ENCODE results near the gene DEPDC4. TPM values are rescaled to one million over a fixed set of nuclear protein-coding genes. Genes with fewer than 3 reads are reported as not detected.

DEPDC4 gene
- total and polyA plus RNA-seq, 2 of the 4 experiments (the other 2 are of a cell fraction): 0.72 to 0.79 TPM

DNA sequence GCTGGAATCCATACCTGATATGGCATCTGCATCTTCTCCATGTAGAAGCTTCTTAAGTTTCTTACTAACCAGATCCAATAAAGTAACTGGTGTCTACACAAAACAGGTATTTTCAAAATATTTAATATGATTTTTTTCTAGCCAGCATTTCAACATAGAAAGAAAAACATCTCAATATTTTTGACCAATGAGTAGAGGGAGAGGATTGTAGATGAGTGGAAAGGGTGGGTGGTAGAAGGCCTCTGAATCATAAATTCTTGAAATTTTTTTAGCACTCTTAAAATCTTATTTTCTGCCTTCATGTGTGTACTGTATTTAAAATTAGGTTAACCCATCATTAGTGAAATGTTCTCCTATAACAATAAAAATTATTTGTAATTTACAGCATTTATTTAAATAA, 18.0 kb downstream of the DEPDC4 start:
- POLR2A ChIA-PET (ENCODE audit: unreplicated experiment): no interaction called here
- no peak overlapping the region for H2AK9ac ChIP-seq (replicated peaks; ENCODE audit: low read depth, low read length, poor library complexity)
- BruUV-seq (replicated peaks): no TSS peak

More for the DNA sequence above, 18.0 kb downstream of the DEPDC4 start:
- no peak overlapping the region for H2BK5ac ChIP-seq (ENCODE audit: low read depth, low read length, poor library complexity, severe bottlenecking)
- ATAC-seq (ENCODE audit: low read depth) (peak; percentile 81), DNase-seq (peak; percentile 45)
- H4K5ac ChIP-seq (ENCODE audit: low read depth, low read length): no peak overlapping the region
- H3K9ac ChIP-seq (ENCODE audit: low read depth, low read length): no peak overlapping the region
- no peak overlapping the region for H3K18ac ChIP-seq (ENCODE audit: low read depth, low read length)
- no peak overlapping the region for H3K4ac ChIP-seq (ENCODE audit: low read depth, low read length)
- H3K23ac ChIP-seq (ENCODE audit: low read depth, low read length): no peak overlapping the region
- H3K9me3 ChIP-seq (ENCODE audit: control insufficient read depth, insufficient read depth, low read length): no peaks in the 10 kb centered on the region
- no peak overlapping the region for H3K56ac ChIP-seq (ENCODE audit: extremely low read depth, insufficient read depth, low read length)
- H2BK15ac ChIP-seq (ENCODE audit: low read depth, low read length): no peak overlapping the region
- no peaks in the 10 kb centered on the region for H3K27me3 ChIP-seq (ENCODE audit: control insufficient read depth, insufficient read depth, low read length)
- H3K9me1 ChIP-seq (ENCODE audit: insufficient read depth, low read length): no peaks in the 10 kb centered on the region
- no peak overlapping the region for H3K4me3 ChIP-seq (ENCODE audit: insufficient read depth, low read depth, low read length)
- in situ Hi-C loops (cut with MboI; ENCODE audit: low sequenced_read_pairs): loop anchor here (10.0 kb wide), 1 partner anchor 486 kb away; no protein-coding TSS in a partner anchor
- TF ChIP-seq, protein P1, sequence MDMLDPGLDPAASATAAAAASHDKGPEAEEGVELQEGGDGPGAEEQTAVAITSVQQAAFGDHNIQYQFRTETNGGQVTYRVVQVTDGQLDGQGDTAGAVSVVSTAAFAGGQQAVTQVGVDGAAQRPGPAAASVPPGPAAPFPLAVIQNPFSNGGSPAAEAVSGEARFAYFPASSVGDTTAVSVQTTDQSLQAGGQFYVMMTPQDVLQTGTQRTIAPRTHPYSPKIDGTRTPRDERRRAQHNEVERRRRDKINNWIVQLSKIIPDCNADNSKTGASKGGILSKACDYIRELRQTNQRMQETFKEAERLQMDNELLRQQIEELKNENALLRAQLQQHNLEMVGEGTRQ (IDR thresholded peaks at IDR 0.05; ENCODE audit: low read depth, low read length): no peak
- 0 out of 2 replicates have a peak, but pooled peaks have one; percentile 5 for TF ChIP-seq CEBPB (IDR thresholded peaks at IDR 0.05; ENCODE audit: low read depth, low read length)
- no peak for TF ChIP-seq POLR2A (IDR thresholded peaks at IDR 0.05; ENCODE audit: low read depth, low read length)
- TF ChIP-seq, protein P2, sequence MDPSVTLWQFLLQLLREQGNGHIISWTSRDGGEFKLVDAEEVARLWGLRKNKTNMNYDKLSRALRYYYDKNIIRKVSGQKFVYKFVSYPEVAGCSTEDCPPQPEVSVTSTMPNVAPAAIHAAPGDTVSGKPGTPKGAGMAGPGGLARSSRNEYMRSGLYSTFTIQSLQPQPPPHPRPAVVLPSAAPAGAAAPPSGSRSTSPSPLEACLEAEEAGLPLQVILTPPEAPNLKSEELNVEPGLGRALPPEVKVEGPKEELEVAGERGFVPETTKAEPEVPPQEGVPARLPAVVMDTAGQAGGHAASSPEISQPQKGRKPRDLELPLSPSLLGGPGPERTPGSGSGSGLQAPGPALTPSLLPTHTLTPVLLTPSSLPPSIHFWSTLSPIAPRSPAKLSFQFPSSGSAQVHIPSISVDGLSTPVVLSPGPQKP (IDR thresholded peaks at IDR 0.05; ENCODE audit: borderline replicate concordance, low read depth, low read length): no peak
- no peak for TF ChIP-seq SMC3 (IDR thresholded peaks at IDR 0.05; ENCODE audit: low read depth, low read length)
- TF ChIP-seq MAFK (IDR thresholded peaks at IDR 0.05; ENCODE audit: low read depth, low read length): no peak
- H2BK20ac ChIP-seq (ENCODE audit: low read depth, low read length): no peak overlapping the region
- no peak overlapping the region for H3K4me2 ChIP-seq (ENCODE audit: low read depth, low read length)
- intact Hi-C loops (cut with micrococcal nuclease): loop anchor here (10.0 kb wide), 1 partner anchor 1684 kb away; no protein-coding TSS in a partner anchor
- no peak overlapping the region for H3K14ac ChIP-seq (replicated peaks; ENCODE audit: low read depth, low read length)
- H3K79me1 ChIP-seq (ENCODE audit: low read depth in 1 of 2, low read length in 2 of 2): no peaks in the 10 kb centered on the region
- no peak overlapping the region for H3K27ac ChIP-seq (ENCODE audit: insufficient read depth, low read length)
- H4K91ac ChIP-seq (ENCODE audit: insufficient read depth, low read depth, low read length): no peak overlapping the region
- H3K36me3 ChIP-seq (ENCODE audit: control insufficient read depth, insufficient read depth, low read length): no peaks in the 10 kb centered on the region
- no peak overlapping the region for H2AK5ac ChIP-seq (ENCODE audit: low read depth, low read length)
- no peaks in the 10 kb centered on the region for H3K4me1 ChIP-seq (ENCODE audit: control insufficient read depth, insufficient read depth, low read length)
- no peaks in the 10 kb centered on the region for H4K20me1 ChIP-seq (ENCODE audit: insufficient read depth, low read length)
- H2AFZ ChIP-seq (replicated peaks; ENCODE audit: low read length, poor library complexity): no peak overlapping the region
- dilution Hi-C loops (cut with HindIII; ENCODE audit: low sequenced_read_pairs, unreplicated experiment): no loop called here
- H4K8ac ChIP-seq (ENCODE audit: low read depth in 2 of 2, low read length in 2 of 2): no peak overlapping the region
- CTCF ChIA-PET: interaction anchor here (1.0 kb wide), 1 partner anchor 74 kb away, joined by 3 read pairs; no protein-coding TSS in a partner anchor
- H2BK120ac ChIP-seq (ENCODE audit: low read depth, low read length): no peak overlapping the region; the same call in 1 of the 2 replicates

Data from IMR-90 (cell line).